Activated T-helper 17 cell treated with anti-CD3 and anti-CD28 coated beads, Interleukin-2, amount 50 U/mL, for 72 hours (primary cell): ENCODE data around the gene MCAT. TPM values are rescaled to one million over a fixed set of nuclear protein-coding genes. Genes with fewer than 3 reads are reported as not detected.

ENCODE experiments used
- ATAC-seq: fragments of 150-1000 bp; cut with Tn5 transposase; replicated peaks from 2 replicates; pipeline ENCODE4 v1.10.0; 2021; ENCODE audit warnings: mild to moderate bottlenecking, moderate library complexity
- H3K27ac Mint-ChIP-seq: one replicate; pipeline ENCODE4 v1.8.0; 2022; ENCODE audit warnings: mixed read lengths
- H3K27me3 Mint-ChIP-seq: one replicate; pipeline ENCODE4 v1.8.0; 2022; ENCODE audit warnings: mixed read lengths
- H3K36me3 Mint-ChIP-seq: one replicate; pipeline ENCODE4 v1.8.0; 2022; ENCODE audit warnings: low read depth, mild to moderate bottlenecking, mixed read lengths
- H3K4me1 Mint-ChIP-seq: one replicate; pipeline ENCODE4 v1.8.0; 2022; ENCODE audit warnings: mixed read lengths
- H3K4me3 Mint-ChIP-seq: one replicate; pipeline ENCODE4 v1.8.0; 2022; ENCODE audit warnings: mild to moderate bottlenecking, mixed read lengths
- H3K9me3 Mint-ChIP-seq: one replicate; pipeline ENCODE4 v1.8.0; 2022; ENCODE audit warnings: mixed read lengths
- total RNA-seq, 2 donors: library from RNA; stranded (reverse); gene quantifications; one replicate each; pipeline ENCODE4 v1.2.3, GENCODE V29; 2022

The MCAT gene
- total RNA-seq, 2 donors from 2014 or later = 7.3 to 18.2 TPM

- Mint-ChIP-seq H3K9me3 (no peaks in the 10 kb centered on the region), H3K4me1 (peaks cover 14% of the 10 kb centered on the region), H3K36me3 (no peaks in the 10 kb centered on the region), H3K4me3 (peak within 1 kb of the TSS; percentile 97), H3K27me3 (no peaks in the 10 kb centered on the region), H3K27ac (peak within 1 kb of the TSS; percentile 87)
- peak; percentile 95 for ATAC-seq
These were observed 54.0 kb downstream of the MCAT start, which contains the start of gene TTLL1 for GRCh38 chr22:43088984-43089717. TSS of gene TTLL1 (minus strand) at chr22:43089391. CDS start at chr22:43075586, 13,805 bp downstream.

GRCh38 chr22:43088627-43088983, 54.6 kb downstream of the MCAT start:
- Mint-ChIP-seq H3K36me3 (no peaks in the 10 kb centered on the region), H3K4me3 (peak overlapping the region; percentile 97), H3K4me1 (peaks cover 14% of the 10 kb centered on the region), H3K27me3 (no peaks in the 10 kb centered on the region), H3K27ac (peak overlapping the region; percentile 87), H3K9me3 (no peaks in the 10 kb centered on the region)
- ATAC-seq = peak; percentile 9

DNA sequence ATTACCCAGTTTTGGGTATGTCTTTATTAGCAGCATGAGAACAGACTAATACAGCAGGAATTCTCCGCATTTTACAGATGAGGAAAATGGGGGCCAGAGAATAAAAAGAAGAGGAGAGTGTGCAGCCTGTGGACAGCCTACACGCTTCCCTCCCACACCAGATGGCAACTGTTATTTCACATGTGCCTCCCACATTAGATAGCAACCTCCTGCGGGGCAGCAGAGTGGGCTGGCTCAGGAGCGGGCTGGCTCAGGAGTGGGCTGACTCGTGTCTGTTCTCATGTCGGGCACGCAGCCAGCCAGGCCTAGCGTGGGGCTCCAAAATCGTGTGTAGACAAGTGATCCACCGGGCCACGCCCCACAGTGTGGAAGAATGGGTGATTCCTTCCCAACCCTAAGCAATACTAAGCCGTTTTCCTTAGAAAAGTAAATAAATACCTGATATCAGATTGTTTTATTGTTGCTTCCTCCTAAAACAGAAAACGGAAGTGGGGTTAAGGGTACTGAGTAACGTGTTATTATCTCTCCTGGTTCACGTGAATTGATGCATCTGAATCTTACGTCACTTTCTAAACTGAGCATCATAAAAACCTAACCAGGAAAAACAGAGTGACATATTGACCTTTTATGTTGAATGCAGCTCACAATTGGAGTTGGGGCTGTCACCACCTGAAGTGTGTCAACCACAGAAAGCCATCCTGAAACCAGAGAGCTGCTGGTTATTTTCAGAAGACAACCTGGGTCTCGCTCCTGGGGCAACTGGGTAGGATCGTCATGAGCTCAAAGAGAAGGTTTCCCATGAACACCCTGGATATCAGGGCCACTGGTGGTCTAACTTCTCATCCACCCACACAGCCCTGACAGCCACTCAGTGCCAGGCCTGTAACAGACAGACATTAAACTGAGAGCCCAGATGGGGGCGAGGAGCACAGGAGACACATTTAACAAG, 57.3 kb downstream of the MCAT start:
- ATAC-seq = no peak
- H3K27me3 Mint-ChIP-seq = no peaks in the 10 kb centered on the region
- peaks cover 14% of the 10 kb centered on the region for H3K4me1 Mint-ChIP-seq
- H3K36me3 Mint-ChIP-seq = no peaks in the 10 kb centered on the region
- H3K27ac Mint-ChIP-seq = peak overlapping the region; percentile 70
- no peaks in the 10 kb centered on the region for H3K9me3 Mint-ChIP-seq
- peak overlapping the region; percentile 44 for H3K4me3 Mint-ChIP-seq

Other genes starting within 250 kb of the MCAT start
- gene PACSIN2, start 128.2 kb downstream of the MCAT start, total RNA-seq = 10 to 100 TPM; 22.9 to 26.3 TPM
- 1 to 10 TPM; 2.9 to 4.1 TPM for gene TTLL1, start 54.0 kb downstream of the MCAT start, total RNA-seq
- gene BIK, start 32.6 kb downstream of the MCAT start, total RNA-seq = 1 to 10 TPM; 1.9 to 4.0 TPM
- gene TSPO, start 8.2 kb upstream of the MCAT start, total RNA-seq = 100 to 1,000 TPM; 127 to 199 TPM
- 10 to 100 TPM; 53.5 to 84.8 TPM for gene TTLL12, start 43.7 kb upstream of the MCAT start, total RNA-seq
- gene SCUBE1, start 200.0 kb upstream of the MCAT start, total RNA-seq = not detected